Stimulated activated CD8-positive, alpha-beta memory T cell treated with anti-CD3 and anti-CD28 coated beads, Interleukin-15, amount 100 ng/mL, for 24 hours (primary cell): ENCODE data around the gene SMCO2.

Experiments used
- DNase-seq: peaks from one replicate; pipeline ENCODE4 v3.0.0-alpha.2; 2020; ENCODE audit warnings: low read depth

SMCO2 gene

GRCh38 chr12:27446436-27446835, at the start of gene SMCO2:
TSS of gene SMCO2 (plus strand) at chr12:27446736. CDS start at chr12:27470632, 23,896 bp downstream.
- DNase-seq: no peak

DNA sequence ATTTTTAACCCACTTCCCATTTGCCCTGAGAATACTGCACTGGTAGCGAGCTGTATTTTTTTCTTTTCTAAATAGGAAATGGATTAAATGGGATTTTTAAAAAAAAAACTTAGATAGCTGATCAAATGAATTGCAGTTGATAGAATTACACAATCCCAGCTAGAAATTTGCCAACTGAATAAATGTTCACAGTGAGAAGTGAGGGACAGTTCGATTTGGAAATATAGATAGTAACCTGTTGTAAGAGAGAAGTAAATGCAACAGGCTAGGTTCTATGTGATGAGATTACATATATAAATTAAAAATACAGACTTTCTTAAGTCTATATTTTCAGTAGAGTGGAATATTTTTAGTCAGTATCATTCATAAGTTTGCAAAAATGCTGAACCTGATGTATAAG, 48.1 kb upstream of the SMCO2 start:
- no peak for DNase-seq

GRCh38 chr12:27399074-27399473, 47.5 kb upstream of the SMCO2 start:
- DNase-seq: no peak

- no peak for DNase-seq
Observed at GRCh38 chr12:27400856-27401354, 45.6 kb upstream of the SMCO2 start.

DNA sequence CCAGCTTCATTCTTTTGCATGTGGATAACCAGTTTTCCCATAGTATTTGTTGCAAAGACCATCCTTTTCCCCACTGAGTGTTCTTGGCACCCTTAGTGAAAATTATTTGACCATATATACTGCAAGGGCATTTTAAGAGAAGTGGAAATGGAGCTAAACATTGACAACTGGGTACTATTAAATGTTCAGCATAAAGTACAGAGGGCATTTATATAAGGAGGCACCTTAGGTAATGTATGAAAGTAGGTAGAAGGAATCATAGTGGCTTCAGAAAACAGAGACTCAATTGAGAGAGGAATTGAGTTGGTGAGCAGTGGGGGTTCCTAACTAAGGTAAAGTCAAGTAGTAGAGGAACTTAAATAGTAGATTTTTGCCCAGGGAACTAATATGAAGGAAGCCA, 34.5 kb upstream of the SMCO2 start:
- no peak for DNase-seq

- DNase-seq: no peak
Observed at GRCh38 chr12:27422697-27423096, 23.8 kb upstream of the SMCO2 start.

DNA sequence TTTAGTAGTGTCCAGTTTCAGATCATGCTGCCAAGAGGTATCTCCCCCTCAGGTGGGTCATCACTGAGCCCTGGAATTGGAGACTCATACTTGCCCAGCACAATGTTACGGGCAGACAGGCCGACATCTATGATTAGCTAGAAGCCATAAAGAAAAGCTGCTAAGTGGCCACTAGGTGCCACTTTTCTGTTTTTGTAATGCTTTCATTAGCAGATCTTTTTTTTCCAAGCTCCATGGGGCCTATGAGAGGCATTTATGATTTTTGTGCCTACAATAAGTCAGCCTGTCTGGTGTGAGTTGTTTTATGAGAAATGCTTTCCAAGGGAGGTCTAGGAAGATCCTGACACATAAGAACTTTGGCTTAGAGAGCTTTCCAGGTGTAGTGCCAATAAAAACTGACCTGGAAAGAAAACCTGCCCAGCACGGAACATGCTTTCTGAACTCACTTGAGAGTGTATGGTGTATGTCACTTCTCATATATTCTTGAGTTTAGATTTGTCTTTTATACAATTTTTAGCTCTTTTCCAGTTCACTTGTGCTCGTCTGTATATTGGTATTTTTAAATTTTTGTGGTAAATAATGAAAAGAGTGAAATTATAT, 21.8 kb upstream of the SMCO2 start:
- no peak for DNase-seq

- DNase-seq: no peak
Observed at GRCh38 chr12:27425306-27425705, 21.2 kb upstream of the SMCO2 start.

- DNase-seq: no peak
Observed at GRCh38 chr12:27426743-27427487, 19.6 kb upstream of the SMCO2 start.

- DNase-seq: no peak
Observed at GRCh38 chr12:27427824-27428223, 18.7 kb upstream of the SMCO2 start.

DNA sequence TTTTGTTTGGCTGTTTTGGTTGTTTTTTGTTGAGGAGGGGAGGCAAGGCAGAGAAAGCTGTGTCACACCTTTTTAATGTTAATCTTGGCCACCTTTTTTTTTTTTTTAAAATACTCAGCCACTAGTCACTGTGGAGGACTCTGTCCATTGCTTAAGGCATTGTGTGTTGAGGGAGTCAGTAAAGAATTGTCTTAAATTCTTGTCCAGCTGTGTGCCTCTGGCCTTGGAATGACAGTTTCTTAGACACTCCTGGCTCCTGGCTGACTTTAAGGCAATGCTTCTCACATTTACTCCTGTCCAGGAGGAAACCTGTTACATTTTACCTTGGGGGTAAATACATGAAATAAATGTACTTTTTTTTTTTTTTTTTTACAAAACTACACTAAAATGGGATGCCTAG, 18.1 kb upstream of the SMCO2 start:
- no peak for DNase-seq

GRCh38 chr12:27429606-27430005, 16.9 kb upstream of the SMCO2 start:
- no peak for DNase-seq

- no peak for DNase-seq
Observed at GRCh38 chr12:27431185-27431584, 15.4 kb upstream of the SMCO2 start.

DNA sequence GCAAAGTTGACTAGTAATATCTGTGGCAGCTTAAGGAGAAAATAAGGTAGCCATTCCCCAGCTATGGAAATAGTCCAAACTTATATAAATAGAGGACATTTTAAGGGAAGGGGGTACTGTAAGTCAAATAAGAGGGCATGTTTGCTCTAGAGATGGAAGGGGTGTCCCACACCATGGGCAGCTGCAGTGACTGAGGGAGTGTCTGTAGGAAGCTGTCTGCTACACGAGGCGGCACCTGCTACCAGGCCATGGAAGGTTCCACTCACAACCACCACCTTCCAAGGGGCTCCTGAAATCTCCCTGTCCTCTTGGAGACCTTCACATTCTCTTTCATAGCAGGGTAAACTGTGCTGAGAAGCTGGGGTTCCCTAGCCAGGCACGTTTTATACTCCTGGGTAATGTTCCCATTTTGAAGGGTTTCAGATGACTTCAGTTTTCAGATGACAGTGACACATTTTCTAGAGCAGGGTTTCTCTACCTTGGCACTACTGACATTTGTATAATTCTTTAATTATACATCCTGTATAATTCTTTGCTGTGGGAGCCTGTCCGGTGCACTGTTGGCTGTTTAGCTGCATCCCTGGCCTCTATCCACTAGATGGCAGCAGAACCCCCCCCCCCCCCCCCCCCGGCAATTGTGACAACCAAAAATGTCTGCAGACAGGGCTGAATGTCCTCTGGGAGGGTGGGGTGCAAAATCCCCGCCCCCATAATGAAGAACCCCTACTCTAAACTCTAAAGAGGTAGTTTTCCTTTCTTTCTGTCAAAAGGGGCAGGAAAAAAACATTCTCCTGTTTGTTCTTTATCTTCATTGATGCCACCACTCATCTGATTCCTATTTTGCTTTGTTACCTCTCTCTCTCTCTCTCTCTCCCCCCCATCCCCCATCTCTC, 11.6 kb upstream of the SMCO2 start:
- DNase-seq: no peak

DNA sequence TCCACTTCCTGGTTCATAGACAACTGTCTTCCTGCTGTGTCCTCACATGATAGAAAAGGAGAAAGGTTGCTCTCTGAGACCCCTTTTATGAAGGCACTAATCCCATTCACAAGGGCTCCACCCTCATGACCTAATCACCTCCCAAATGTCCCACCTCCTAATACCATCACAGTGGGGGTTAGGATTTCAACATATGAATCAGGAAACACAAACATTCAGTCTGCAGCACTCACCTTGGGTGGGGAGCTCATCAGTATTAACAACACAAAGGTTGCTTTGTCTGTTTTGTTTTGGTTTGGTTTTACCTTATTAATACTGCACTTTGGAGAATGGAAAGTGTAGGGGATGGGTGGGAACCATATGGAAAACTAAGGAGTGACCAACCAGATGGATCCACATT, 10.5 kb upstream of the SMCO2 start:
- DNase-seq: no peak

DNA sequence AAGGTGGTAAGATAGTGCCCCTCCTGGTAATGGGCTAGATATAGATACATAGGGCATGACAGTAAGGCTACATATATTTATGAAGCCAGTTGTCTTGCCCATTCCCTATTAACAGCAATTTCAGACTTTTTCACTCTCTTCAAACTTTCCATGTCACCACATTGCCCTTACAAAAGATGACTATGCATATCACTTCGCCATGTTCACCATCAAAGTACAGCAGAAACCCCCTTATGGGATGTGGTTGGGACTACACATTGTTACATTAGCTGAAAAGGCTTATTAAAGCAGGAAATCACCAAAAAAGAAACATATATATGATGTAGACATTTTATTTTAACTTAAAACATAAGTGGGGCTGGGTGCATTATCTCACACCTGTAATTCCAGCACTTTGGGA, 9.8 kb upstream of the SMCO2 start:
- DNase-seq: no peak

GRCh38 chr12:27437839-27438238, 8.7 kb upstream of the SMCO2 start:
- no peak for DNase-seq

DNA sequence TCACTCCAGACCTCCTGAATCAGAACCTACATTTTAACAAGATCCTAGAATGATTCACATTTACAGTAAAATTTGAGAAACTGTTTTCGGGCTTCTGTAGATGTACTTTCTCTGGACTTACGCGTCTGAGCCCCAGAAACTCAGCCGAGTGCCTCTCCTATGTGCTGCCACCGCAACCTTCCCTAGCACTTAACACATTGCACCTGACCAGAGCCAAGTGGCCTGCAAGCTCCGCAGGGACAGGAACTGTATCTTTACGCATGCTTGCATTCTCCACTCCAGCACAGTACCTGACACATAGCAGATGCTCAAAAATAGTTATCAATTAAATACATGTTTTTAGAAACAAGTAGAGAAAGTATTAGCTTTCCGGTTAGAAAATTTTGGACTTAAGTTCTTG, 1.2 kb downstream of the SMCO2 start:
- no peak for DNase-seq

- DNase-seq: no peak
Observed at GRCh38 chr12:27449026-27449425, 2.5 kb downstream of the SMCO2 start.

DNA sequence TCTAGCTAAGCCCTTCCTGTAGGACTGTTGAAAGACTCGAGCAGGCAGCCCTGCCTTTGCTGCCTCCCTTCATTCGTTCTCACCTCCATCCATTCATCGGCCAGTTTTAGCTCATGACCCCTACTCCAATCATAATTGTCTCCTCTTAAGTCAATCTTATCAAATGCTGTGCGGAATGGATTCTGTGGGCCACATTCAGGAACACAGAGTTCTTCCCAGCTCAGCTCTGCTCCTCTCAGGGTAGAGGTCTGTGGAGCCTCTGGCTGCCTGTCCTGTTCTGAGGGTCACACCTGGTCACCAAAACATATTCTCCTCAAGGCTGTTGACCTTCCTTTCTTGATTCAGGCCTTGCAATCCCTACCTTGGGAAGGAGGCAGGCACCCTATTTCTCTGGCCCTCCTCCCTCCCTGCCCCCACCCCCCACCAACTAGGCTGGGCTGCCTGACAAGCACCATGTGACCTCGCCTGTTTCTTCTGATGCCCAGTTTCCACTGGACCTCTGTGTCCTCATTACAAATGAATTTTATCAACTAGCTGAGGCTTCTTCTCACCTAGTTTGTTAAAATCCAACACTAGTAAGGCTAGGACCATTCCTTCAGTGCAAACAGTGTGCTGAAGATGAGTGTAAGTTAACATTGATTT, 3.5 kb downstream of the SMCO2 start:
- DNase-seq: no peak

DNA sequence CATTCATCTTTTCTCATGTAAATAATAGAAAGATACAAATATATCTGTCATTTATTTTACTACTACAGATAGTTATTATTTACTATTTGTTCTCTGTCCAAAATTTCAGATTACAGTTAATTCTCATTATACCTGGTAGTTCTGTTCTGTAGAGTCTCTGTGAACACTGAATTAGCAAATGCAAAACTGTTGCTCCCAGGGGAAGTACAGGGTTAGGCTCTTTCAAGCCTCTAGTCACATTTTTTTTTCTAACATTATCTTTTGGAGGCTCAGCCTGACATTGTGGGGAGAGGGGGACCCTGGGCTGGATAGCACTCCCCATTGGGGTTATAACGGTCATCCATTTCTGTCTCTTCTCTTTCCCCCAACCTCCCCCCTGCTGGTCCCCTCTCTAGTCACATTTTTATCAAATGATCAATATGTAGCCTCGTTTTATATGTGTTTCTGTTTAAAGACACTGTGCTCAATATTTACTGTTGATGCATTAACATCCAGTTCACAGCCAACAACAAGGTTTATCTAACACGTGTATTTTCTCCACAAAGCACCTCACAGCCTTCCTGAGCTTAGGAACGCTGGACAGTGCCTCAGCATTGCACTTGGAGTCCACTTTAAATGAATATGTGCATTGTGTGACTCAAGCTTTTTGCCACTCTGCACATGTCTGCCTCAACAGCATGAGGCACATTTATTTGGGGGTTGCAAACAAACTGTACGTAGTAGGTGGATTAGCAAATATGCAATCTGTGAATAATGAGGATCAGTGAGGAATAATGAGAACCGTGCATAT, 4.7 kb downstream of the SMCO2 start:
- no peak for DNase-seq
